Hepatocyte (in vitro differentiated cells): ENCODE results near the gene MED13L. TPM values are rescaled to one million over a fixed set of nuclear protein-coding genes. Genes with fewer than 3 reads are reported as not detected.

Source experiments
- DNase-seq: peaks from one replicate; pipeline ENCODE4 v3.0.0-alpha.2; 2016; ENCODE audit warnings: low spot score
- H2AFZ ChIP-seq: fragments of 200-600 bp; sonication (generic); 2 replicates; pipeline ENCODE4 v1.6.0; 2016; ENCODE audit warnings: antibody characterized with exemption, mild to moderate bottlenecking
- H3K27ac ChIP-seq: fragments of 200-600 bp; sonication (generic); 2 replicates; pipeline ENCODE4 v1.5.1; 2016; ENCODE audit warnings: mild to moderate bottlenecking
- H3K27me3 ChIP-seq: fragments of 200-600 bp; sonication (generic); 2 replicates; pipeline ENCODE4 v1.6.1; 2016
- H3K36me3 ChIP-seq: fragments of 200-600 bp; sonication (generic); replicated peaks from 2 replicates; pipeline ENCODE4 v1.5.1; 2016; ENCODE audit warnings: low read depth; ENCODE audit not compliant: insufficient read depth
- H3K4me1 ChIP-seq: fragments of 200-600 bp; sonication (generic); 2 replicates; pipeline ENCODE4 v1.5.1; 2016; ENCODE audit warnings: mild to moderate bottlenecking, moderate library complexity; ENCODE audit not compliant: insufficient read depth
- H3K4me2 ChIP-seq: fragments of 200-600 bp; sonication (generic); 2 replicates; pipeline ENCODE4 v1.6.0; 2016
- H3K4me3 ChIP-seq: fragments of 200-600 bp; sonication (generic); 2 replicates; pipeline ENCODE4 v1.5.1; 2016; ENCODE audit warnings: mild to moderate bottlenecking
- H3K79me2 ChIP-seq: fragments of 200-600 bp; sonication (generic); 2 replicates; pipeline ENCODE4 v1.6.0; 2017; ENCODE audit warnings: mild to moderate bottlenecking
- H3K9me2 ChIP-seq: fragments of 200-600 bp; sonication (generic); replicated peaks from 2 replicates; pipeline ENCODE4 v1.6.0; 2017; ENCODE audit warnings: mild to moderate bottlenecking; ENCODE audit not compliant: insufficient read depth
- H3K9me3 ChIP-seq: fragments of 200-600 bp; sonication (generic); 2 replicates; pipeline ENCODE4 v1.5.1; 2016; ENCODE audit warnings: low read depth, mild to moderate bottlenecking
- H4K20me1 ChIP-seq: fragments of 200-600 bp; sonication (generic); 2 replicates; pipeline ENCODE4 v1.6.0; 2016; ENCODE audit warnings: mild to moderate bottlenecking; ENCODE audit not compliant: insufficient read depth, poor library complexity, severe bottlenecking
- CTCF ChIP-seq: fragments of 200-600 bp; sonication (generic); IDR thresholded peaks from 2 replicates; pipeline ENCODE4 v1.5.1; 2016; ENCODE audit warnings: antibody characterized with exemption, mild to moderate bottlenecking; ENCODE audit not compliant: poor library complexity
- EZH2 ChIP-seq: fragments of 200-600 bp; sonication (generic); IDR thresholded peaks from 2 replicates; pipeline ENCODE4 v1.6.1; 2016; ENCODE audit warnings: antibody characterized with exemption, mild to moderate bottlenecking, borderline replicate concordance
- EZH2phosphoT487 ChIP-seq: fragments of 200-600 bp; sonication (generic); IDR thresholded peaks from one replicate; pipeline ENCODE4 v1.6.1; 2018; ENCODE audit warnings: antibody characterized with exemption, mild to moderate bottlenecking, low read depth, moderate library complexity; ENCODE audit not compliant: unreplicated experiment, severe bottlenecking
- WGBS: methylation state at CpG from one replicate; pipeline ENCODE4 v1.1.6; 2016; ENCODE audit warnings: low lambda C conversion rate; ENCODE audit errors: missing lambda C conversion rate; 5-methylcytosine and 5-hydroxymethylcytosine counted together
- polyA plus RNA-seq: library from polyadenylated mRNA; unstranded; fragments of >200 nt; fragmentation: Nextera tagmentation; extraction: Ambion mirVana; gene quantifications from 2 replicates; pipeline ENCODE4 v1.2.1, GENCODE V29; 2016
- total RNA-seq: library from RNA; depleted of rRNA; stranded (reverse); fragments of >200 nt; gene quantifications from 2 replicates; pipeline ENCODE4 v1.2.3, GENCODE V29; 2014

MED13L gene
- total and polyA plus RNA-seq, 2 experiments from 2014 or later: 23.7 to 135 TPM

GRCh38 chr12:116116650-116117424, 160.7 kb downstream of the MED13L start:
- H3K4me2 ChIP-seq: no peak overlapping the region
- no peaks in the 10 kb centered on the region for H3K36me3 ChIP-seq
- no peak overlapping the region for H3K4me3 ChIP-seq
- no peak overlapping the region for H3K27ac ChIP-seq
- WGBS: 97% methylated on average over 5 of the region's 5 CpGs
- no peaks in the 10 kb centered on the region for H3K9me2 ChIP-seq
- no peak for TF ChIP-seq CTCF
- TF ChIP-seq EZH2phosphoT487: no peak
- TF ChIP-seq EZH2: no peak
- no peak overlapping the region for H2AFZ ChIP-seq
- no peaks in the 10 kb centered on the region for H3K27me3 ChIP-seq
- no peaks in the 10 kb centered on the region for H3K9me3 ChIP-seq
- peaks cover 95% of the 10 kb centered on the region for H3K79me2 ChIP-seq
- H3K4me1 ChIP-seq: peaks cover 19% of the 10 kb centered on the region
- peaks cover 86% of the 10 kb centered on the region for H4K20me1 ChIP-seq
- DNase-seq: no peak

- no peak for DNase-seq
- peaks cover 82% of the 10 kb centered on the region for H4K20me1 ChIP-seq
- H3K9me3 ChIP-seq: no peaks in the 10 kb centered on the region
- H3K4me3 ChIP-seq: no peak overlapping the region
- no peak overlapping the region for H3K27ac ChIP-seq
- H3K36me3 ChIP-seq: no peaks in the 10 kb centered on the region
- H2AFZ ChIP-seq: no peak overlapping the region
- no peaks in the 10 kb centered on the region for H3K27me3 ChIP-seq
- peaks cover 11% of the 10 kb centered on the region for H3K4me1 ChIP-seq
- H3K9me2 ChIP-seq: no peaks in the 10 kb centered on the region
- H3K79me2 ChIP-seq: peaks cover 95% of the 10 kb centered on the region
- no peak overlapping the region for H3K4me2 ChIP-seq
- 77% methylated on average over 7 of the region's 8 CpGs for WGBS
- TF ChIP-seq EZH2: no peak
- TF ChIP-seq CTCF: no peak
- no peak for TF ChIP-seq EZH2phosphoT487
Measured at GRCh38 chr12:116113398-116114130, 163.9 kb downstream of the MED13L start.

GRCh38 chr12:116106870-116107269, 170.6 kb downstream of the MED13L start:
- TF ChIP-seq EZH2phosphoT487 (no peak), EZH2 (no peak), CTCF (no peak)
- H3K4me2 ChIP-seq: no peak overlapping the region
- no peak overlapping the region for H2AFZ ChIP-seq
- H3K9me2 ChIP-seq: no peaks in the 10 kb centered on the region
- peaks cover 34% of the 10 kb centered on the region for H4K20me1 ChIP-seq
- H3K36me3 ChIP-seq: no peaks in the 10 kb centered on the region
- H3K9me3 ChIP-seq: no peaks in the 10 kb centered on the region
- H3K4me3 ChIP-seq: no peak overlapping the region
- peaks cover 4% of the 10 kb centered on the region for H3K4me1 ChIP-seq
- DNase-seq: no peak
- peaks cover 79% of the 10 kb centered on the region for H3K79me2 ChIP-seq
- H3K27ac ChIP-seq: no peak overlapping the region
- WGBS: 64% methylated on average over 2 of the region's 2 CpGs
- H3K27me3 ChIP-seq: no peaks in the 10 kb centered on the region
